Measurements from ENCODE around the gene OR14C36.
"Not testable (repeated sequence)": the region's sequence is repeated elsewhere in the genome, so short reads cannot be mapped to it uniquely, and the experiment has no call there.

OR14C36 gene, protein sequence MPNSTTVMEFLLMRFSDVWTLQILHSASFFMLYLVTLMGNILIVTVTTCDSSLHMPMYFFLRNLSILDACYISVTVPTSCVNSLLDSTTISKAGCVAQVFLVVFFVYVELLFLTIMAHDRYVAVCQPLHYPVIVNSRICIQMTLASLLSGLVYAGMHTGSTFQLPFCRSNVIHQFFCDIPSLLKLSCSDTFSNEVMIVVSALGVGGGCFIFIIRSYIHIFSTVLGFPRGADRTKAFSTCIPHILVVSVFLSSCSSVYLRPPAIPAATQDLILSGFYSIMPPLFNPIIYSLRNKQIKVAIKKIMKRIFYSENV

DNA sequence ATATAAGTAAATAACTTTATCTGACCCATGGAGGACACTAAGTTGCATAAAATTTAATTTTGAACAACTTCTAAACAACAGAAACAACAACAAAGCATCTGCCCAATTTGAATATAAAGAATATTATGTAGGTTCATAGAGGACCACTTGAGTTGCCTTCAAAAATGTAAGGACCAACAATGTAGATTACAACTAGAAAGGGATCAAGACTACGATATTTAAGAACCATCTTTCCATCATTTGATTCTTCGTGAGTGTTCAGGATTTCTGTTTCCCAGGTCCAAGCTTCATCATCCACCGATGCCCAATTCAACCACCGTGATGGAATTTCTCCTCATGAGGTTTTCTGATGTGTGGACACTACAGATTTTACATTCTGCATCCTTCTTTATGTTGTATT lies at the start of gene OR14C36:
OR14C36 (plus strand) TSS at position 301 of the 400 bp plus-strand sequence; CDS start at position 301, 0 bp downstream.
- no peak for DNase-seq

DNA sequence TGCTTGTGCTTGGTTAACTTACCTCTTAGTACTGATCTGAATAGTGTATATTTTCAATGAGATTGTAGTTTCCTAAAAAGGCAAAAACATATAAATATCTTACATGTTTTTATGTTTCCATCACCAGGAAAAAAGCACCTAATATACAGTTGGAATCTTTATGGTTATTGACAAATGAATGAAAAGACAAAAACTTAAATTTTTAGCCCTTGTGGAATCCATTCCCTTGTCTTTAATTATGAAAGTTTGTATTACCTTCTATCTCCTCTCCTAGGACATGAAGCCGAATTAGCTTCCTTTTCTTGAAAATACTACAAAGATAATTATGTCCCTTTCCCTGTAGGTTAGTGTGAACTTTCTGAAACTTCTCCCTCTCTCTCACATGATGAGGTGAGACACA lies 45.3 kb upstream of the OR14C36 start, which contains the start of gene OR2T12:
OR2T12 (minus strand) TSS at position 101 of the 400 bp plus-strand sequence. CDS start 7,846 bp downstream, outside the sequence.
- DNase-seq: no peak

DNA sequence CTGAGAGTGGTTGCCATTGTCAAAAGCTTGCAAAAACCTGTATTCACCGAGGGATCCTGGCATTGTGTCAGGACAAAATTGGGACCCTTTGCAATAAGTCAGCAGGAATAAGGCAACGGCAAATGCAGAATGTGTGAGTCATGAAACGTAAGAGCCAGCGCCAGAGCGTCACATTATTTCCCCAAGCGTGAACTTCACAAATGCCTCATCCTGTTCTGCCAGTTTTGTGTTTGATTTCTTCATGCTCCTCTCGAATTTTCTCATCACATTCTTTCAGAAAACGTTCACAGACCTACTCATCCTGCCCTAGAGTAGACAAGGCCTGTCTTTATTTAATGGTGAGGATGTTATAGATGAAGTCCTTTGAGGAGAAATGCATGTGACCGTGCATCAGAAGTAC lies 42.9 kb upstream of the OR14C36 start:
- not testable (repeated sequence) for DNase-seq

DNA sequence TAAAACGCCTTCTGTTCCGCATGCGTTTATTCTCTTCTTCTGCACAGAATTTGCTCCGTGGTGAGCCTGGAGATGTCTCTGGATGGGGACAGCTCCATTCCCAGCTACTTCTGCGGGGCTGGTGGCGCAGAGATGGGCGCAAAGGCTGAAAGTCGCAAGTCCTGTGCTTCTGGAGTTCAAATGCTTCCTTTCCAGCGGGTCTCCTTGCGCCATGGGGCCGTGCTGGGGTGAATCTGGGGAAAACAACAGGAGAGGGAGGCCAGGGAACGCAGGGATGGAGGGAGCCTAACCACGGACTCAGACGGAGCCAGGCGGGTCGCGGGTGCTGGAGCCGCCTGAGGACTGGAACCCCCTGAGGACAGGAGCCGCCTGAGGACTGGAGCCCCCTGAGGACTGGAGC lies 42.5 kb upstream of the OR14C36 start:
- no peak for DNase-seq

DNA sequence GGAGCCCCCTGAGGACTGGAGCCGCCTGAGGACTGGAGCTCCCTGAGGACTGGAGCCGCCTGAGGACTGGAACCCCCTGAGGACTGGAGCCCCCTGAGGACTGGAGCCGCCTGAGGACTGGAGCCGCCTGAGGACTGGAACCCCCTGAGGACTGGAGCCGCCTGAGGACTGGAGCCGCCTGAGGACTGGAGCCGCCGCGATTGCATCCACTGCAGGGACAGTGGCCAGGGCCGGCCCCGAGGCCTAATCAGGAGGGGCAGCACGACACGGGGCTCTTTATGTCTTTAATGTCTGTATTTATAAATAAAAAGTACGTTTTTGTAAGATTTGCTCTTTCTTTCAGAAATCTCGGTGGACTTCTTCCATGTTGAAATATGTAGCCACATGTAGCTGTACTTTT lies 41.8 kb upstream of the OR14C36 start:
- DNase-seq: not testable (repeated sequence)

DNA sequence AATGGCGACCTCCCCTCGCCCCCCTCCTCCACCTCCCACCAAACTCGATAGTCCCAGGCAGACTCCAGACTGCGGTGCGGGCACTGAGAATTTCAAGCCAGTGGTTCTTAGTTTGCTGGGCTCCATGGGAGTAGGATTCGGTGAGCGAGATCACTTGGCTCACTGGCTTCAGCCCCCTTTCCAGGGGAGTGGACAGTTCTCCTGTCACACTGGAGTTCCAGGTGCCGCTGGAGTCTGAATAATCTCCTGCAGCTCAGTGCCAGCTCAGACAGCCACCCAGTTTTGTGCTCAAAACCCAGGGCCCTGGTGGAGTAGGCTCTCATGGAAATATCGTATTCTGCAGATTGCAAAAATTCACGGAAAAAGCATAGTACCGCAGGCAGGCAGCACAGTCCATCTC lies 31.8 kb upstream of the OR14C36 start:
- no peak for DNase-seq

DNA sequence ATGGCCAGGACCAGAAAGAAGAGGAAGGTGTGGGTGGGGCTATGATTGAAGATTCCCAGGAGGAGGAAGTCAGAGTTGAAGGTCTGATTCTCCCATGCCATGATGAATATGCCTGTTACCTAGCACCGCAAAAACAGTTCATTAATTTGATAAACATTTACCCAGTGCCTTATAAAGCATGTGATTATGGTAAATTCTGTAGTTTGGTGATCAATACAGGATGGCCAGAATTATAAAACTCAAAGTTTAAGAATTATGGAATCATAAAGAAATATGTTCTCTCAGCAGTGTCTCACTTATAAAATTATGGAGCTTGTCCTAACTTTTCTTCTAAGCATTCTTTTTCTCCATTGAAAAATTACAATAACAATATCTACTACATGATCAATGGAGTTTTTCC lies 24.1 kb upstream of the OR14C36 start, which contains the start of gene OR2M7:
OR2M7 (minus strand) TSS at position 101 of the 400 bp plus-strand sequence; CDS start at position 101, 0 bp downstream.
- no peak for DNase-seq

DNA sequence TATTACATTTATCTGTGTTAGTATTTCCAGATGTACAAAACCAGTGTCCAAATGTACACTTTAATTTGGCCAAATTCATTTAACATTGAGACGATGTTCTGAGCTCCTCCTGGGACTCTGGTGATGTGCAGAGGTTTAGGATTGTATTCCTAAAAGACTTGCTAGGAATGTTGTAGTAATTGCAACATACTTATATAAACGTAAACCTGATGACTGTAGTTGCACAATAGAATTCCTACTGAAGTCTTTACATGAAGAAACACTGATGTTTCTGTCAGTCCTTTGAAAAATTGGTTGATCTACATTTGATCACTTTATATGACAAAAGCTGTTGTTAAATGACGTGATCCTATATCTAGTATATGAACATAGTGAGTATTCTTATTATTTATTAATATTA lies 5.1 kb upstream of the OR14C36 start:
- no peak for DNase-seq

DNA sequence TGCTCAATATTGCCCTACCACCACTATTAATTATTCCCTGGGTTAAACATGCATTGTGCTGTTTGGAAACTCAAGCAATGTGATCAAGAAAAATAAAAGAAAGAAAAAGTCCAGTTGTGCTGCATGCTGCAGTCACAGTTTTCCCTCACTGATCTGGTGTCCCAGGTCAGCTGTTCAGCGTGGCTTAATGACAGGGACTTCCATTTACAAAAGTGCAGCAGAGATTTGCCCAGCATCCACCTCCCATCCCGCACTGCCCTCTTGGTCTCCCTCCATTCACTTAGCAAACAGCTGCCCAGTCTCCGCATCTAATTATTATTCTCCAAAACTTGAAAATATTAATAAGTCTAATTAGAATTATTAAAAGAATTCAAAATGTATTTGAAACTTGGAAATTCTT lies 10.8 kb downstream of the OR14C36 start:
- no peak for DNase-seq

DNA sequence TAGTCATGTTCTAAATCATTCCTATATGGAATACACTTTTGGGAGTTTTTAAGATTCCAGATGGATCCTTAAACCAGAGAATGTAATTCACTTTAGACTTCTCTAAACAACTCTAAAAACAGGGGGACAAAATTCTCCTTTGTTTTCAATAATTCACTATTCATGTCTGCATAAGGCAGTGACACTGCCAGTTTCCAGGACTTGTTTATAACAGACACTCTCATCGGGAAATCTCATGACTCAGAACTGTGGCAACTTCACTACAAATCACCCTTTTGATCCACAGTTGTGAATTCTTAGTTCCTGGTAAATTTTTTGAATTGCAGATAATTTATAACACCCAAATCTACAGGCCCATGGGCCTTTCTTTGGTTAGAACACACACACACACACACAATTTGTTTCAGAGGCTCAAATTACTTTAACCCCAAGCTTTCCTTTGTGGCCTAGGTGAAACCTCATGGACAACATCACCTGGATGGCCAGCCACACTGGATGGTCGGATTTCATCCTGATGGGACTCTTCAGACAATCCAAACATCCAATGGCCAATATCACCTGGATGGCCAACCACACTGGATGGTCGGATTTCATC lies 12.6 kb downstream of the OR14C36 start, which contains the start of gene OR2T4:
OR2T4 (plus strand) TSS at position 545 of the 595 bp plus-strand sequence; CDS start at position 545, 0 bp downstream.
- DNase-seq: no peak

DNA sequence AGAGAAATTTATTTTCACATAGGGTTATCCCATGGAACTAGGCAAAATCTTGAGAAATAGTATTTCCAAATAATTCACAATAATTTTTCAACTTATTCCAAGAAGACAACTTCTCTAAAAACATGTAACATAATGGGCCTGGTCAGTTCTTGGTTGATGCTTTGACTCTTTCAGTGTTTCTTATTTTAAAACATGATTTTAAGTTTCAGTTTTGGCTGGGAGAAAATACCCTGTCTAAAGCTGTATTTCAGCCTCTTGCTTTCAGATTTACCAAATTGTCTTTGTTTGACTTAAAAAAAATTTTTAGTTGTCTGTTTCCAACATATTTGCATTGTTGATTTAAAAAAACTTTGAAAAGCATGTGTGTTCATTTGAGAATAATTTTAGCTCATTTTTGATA lies 18.0 kb downstream of the OR14C36 start:
- DNase-seq: no peak

DNA sequence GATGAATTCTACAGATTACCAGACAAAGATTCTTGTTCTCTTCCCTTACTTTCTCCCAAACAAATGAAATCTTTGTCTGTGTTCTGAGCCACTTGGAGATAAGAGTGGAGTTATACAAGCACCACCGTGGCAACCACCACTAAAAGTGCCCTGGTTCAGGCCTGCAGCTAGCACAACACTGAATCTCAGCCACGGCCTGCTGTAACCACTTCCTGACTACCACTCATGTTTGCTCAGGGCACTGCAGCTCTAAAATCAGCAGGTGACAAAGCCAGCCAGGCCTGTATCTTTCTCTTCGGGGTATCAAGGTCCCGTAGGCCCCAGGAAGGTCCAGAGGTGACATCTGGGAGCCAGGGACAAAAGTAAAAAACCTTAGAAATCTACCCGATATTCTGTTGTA lies 23.8 kb downstream of the OR14C36 start:
- DNase-seq: no peak

DNA sequence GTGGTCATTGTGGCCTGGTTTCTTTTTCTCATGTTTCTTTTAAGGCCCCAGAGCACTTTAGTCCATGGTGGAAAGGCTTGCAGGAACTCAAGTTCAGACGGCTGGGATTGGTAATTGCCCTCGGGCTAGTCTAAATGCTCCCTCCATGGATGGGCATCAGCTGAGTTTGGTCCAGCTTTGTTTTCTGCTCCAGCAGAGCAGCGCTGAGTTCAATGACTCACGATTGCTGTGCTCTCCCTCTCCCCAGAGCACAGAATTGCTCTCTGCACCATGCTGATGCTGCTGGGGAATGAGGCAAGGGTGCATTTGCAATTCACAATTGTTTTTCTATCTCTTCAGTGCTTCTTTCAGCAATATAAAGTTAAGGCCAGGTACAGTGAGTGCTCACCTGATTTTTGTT lies 25.2 kb downstream of the OR14C36 start:
- no peak for DNase-seq

DNA sequence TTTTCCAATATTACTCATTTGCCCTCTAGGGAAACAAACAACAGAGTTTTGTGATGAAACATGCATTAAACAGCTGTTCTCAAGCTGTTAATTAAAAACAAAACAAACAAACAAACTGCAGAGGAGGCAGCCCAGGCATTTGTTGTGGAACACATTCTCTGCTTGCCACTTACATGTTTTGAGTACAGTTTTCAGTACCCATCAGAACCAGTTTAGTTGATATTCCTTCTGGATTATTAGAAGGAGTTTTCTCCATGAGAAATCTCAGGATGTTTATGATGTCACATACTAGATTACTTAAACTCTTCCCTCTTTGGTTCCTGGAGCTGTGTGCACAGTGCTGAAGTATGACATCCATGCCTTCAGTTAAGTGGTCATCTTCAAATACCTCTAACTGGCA lies 26.9 kb downstream of the OR14C36 start, which contains the start of gene OR2T6:
OR2T6 (plus strand) TSS at position 301 of the 400 bp plus-strand sequence. CDS start 11,863 bp downstream, outside the sequence.
- no peak for DNase-seq

DNA sequence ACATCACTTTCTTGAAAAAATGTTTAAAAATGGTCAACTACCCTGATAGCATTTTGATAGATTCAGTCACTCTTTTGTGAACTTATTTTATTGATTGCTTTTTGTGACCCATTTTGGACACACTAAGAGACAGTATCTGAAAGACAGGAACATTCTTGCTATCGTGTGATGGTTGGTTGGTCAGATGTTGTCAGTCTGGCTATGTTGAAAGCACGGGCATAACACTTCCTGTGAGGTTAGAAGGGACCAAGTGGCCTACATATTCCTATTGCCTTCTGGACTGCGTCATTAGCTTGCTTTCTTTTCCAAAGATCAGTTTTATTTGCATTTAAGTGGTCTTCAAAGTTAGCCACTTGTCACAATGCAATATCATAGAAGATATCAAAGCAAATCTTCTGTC lies 28.3 kb downstream of the OR14C36 start:
- DNase-seq: no peak

DNA sequence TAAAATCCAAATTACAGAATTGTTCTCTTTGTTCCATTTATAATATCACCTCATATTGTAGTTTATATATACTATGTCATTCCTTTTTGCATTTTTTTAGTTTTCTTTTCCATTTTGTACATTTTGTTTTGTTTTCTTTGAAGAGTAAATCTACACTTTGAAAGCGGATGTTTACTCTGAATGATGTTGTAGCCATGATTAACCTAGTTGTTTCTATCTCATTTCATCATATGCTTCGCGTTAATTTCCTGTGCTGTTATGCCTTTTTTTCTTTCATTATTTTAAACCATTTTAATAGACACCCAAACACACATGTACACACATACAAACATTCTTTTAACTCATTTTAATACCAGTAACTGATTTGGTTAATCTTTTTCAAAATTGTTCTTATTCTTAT lies 32.3 kb downstream of the OR14C36 start:
- no peak for DNase-seq

DNA sequence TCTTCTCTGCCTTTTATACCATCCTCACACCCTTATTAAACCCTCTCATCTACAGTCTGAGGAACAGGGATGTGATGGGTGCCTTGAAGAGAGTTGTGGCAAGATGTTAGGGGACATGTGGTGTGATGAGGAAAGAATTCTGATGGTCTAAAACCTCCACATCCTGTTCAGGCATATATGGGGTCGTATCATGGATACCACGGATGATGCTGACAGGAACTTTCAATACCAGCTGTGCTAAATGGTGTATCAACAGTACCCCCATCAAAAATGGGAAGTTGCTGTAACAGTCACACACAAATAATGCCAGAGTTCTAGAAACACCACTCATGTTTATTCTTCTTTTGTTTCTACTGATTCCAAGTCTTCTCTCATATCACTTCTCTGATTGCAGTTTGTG lies 39.9 kb downstream of the OR14C36 start:
- DNase-seq: no peak

DNA sequence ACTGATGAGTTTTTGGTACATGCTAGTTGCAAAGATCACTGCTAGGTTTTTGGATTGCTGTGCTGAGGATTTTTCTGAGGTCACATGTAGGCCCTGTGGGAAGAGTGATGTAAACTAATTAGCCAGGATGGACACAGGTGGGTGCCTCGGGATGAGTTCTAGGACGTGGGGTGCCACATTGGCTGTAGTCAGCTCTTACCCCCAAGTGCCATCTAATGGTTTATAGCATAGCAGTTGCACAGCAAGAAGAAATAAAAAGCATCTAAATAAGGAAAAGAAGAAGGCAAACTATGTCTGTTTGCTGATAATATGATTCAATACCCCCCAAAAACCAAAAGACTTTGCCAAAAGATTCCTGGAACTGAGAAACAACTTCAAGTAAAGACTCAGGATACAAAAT lies 44.5 kb downstream of the OR14C36 start:
- DNase-seq: no peak

Data from CD4-positive, alpha-beta T cell treated with Interleukin-6 for 4 hours (primary cell).